ENCODE data around the gene SPPL2C. TPM values are rescaled to one million over a fixed set of nuclear protein-coding genes. Genes with fewer than 3 reads are reported as not detected.

Gene SPPL2C
- total RNA-seq, 1 experiment from 2014 or later: not detected

DNA sequence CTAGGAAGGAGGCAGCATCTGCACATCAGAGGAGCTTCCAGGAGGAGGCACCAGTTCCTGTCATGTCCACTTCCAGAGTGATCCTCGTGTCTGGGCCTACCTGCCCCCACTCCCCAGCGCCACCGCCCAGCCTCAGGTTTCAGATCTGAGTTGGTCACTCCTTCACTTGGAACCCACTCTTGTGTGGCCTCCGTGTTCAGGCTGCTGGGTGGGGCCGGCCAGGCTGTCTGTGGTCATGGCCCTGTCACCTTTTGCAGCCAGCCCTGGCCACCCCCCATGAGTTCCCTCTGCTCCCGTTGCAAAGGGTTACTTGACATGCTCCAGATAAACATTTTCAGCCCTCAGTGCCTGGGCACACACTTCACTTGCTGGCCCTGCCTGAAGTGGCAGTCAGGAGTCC is 26.6 kb upstream of the SPPL2C start:
- Histone ChIP-seq H3K4me3 (ENCODE audit: low read depth, low read length) (no peak overlapping the region), H3K4me1 (no peaks in the 10 kb centered on the region), H3K9me3 (no peaks in the 10 kb centered on the region), H3K36me3 (ENCODE audit: control insufficient read depth, insufficient read depth, low read length) (no peaks in the 10 kb centered on the region), H3K27me3 (replicated peaks; ENCODE audit: control insufficient read depth, insufficient read depth, low read length) (no peaks in the 10 kb centered on the region)
- no TSS peak for BruUV-seq (replicated peaks)
- no peak overlapping the region for H3K4me3 Mint-ChIP-seq (ENCODE audit: unreplicated experiment)
- TF ChIP-seq, protein P1, sequence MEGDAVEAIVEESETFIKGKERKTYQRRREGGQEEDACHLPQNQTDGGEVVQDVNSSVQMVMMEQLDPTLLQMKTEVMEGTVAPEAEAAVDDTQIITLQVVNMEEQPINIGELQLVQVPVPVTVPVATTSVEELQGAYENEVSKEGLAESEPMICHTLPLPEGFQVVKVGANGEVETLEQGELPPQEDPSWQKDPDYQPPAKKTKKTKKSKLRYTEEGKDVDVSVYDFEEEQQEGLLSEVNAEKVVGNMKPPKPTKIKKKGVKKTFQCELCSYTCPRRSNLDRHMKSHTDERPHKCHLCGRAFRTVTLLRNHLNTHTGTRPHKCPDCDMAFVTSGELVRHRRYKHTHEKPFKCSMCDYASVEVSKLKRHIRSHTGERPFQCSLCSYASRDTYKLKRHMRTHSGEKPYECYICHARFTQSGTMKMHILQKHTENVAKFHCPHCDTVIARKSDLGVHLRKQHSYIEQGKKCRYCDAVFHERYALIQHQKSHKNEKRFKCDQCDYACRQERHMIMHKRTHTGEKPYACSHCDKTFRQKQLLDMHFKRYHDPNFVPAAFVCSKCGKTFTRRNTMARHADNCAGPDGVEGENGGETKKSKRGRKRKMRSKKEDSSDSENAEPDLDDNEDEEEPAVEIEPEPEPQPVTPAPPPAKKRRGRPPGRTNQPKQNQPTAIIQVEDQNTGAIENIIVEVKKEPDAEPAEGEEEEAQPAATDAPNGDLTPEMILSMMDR (IDR thresholded peaks at IDR 0.05; ENCODE audit: insufficient read depth in 1 of 2, low read depth in 1 of 2, low read length in 1 of 2, severe bottlenecking in 1 of 2, unreplicated experiment in 1 of 2): no peak
- intact Hi-C loops (cut with micrococcal nuclease; ENCODE audit: unreplicated experiment): no loop called here
- peaks cover 9% of the 10 kb centered on the region for H3K4me1 Mint-ChIP-seq (ENCODE audit: low read depth, unreplicated experiment)
- H3K27ac Mint-ChIP-seq (ENCODE audit: unreplicated experiment): no peak overlapping the region
- H3K27me3 Mint-ChIP-seq (ENCODE audit: insufficient read depth, unreplicated experiment): peaks cover 7% of the 10 kb centered on the region
- no peaks in the 10 kb centered on the region for H3K36me3 Mint-ChIP-seq (ENCODE audit: insufficient read depth, unreplicated experiment)
- H3K9me3 Mint-ChIP-seq (ENCODE audit: unreplicated experiment): no peaks in the 10 kb centered on the region
- CTCF ChIA-PET: interaction anchor here (0.6 kb wide), 1 partner anchor 77 kb away, joined by 3 read pairs; the partner anchor contains the start of gene MAPT
- DNase-seq: no peak
- POLR2A ChIA-PET: no interaction called here

DNA sequence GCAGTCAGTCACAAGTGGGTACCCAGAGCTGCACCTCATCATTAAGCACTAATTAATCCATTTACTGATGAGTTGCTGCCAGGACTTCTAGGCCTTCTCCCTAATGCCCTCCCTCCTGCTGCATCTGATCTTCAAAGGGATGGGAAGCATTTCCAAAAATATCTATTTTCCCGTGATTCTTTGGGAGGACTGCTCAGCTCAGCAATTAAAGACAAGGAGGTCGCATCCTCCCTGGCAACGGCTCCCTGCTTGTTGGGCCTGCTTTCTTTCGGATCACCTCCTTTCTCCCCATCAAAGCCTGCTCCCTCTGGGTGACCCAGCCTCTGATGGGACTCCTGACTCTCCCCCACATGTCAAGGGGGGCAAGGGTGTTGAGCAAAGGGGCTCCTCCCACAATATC is 26.0 kb upstream of the SPPL2C start:
- Mint-ChIP-seq H3K36me3 (ENCODE audit: insufficient read depth, unreplicated experiment) (no peaks in the 10 kb centered on the region), H3K4me3 (ENCODE audit: unreplicated experiment) (no peak overlapping the region), H3K9me3 (ENCODE audit: unreplicated experiment) (no peaks in the 10 kb centered on the region), H3K4me1 (ENCODE audit: low read depth, unreplicated experiment) (peaks cover 9% of the 10 kb centered on the region), H3K27me3 (ENCODE audit: insufficient read depth, unreplicated experiment) (peaks cover 4% of the 10 kb centered on the region), H3K27ac (ENCODE audit: unreplicated experiment) (no peak overlapping the region)
- no peak for DNase-seq
- Histone ChIP-seq H3K4me3 (ENCODE audit: low read depth, low read length) (no peak overlapping the region), H3K36me3 (ENCODE audit: control insufficient read depth, insufficient read depth, low read length) (no peaks in the 10 kb centered on the region), H3K9me3 (no peaks in the 10 kb centered on the region), H3K27me3 (replicated peaks; ENCODE audit: control insufficient read depth, insufficient read depth, low read length) (no peaks in the 10 kb centered on the region), H3K4me1 (no peaks in the 10 kb centered on the region)
- TF ChIP-seq, protein P1 (IDR thresholded peaks at IDR 0.05; ENCODE audit: insufficient read depth in 1 of 2, low read depth in 1 of 2, low read length in 1 of 2, severe bottlenecking in 1 of 2, unreplicated experiment in 1 of 2): no peak
- ChIA-PET POLR2A (no interaction called here), CTCF (interaction anchor here (0.6 kb wide), 1 partner anchor 76 kb away, joined by 3 read pairs; the partner anchor contains the start of gene MAPT)
- intact Hi-C loops (cut with micrococcal nuclease; ENCODE audit: unreplicated experiment): no loop called here
- BruUV-seq (replicated peaks): no TSS peak

DNA sequence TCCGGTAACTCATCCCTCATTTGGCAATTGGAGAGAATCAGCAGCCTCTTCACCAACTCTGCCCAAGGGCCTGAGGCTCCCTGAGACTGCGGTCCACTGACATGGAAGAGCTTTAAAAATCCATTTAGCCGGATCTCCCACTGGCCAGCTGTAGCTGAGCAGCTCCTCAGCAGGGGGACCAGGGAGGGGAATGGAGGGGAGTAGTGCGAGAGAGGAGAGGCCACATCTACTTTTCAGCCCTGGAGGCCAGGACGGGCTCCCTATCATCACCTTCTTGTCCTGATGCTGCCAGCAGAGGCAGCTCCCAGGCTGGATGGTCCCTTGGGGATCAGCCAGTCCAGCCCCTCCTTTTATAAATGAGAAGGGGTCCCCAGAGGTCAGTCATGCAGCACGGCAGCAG is 25.0 kb upstream of the SPPL2C start:
- H3K9me3 ChIP-seq: no peaks in the 10 kb centered on the region
- intact Hi-C loops (cut with micrococcal nuclease; ENCODE audit: unreplicated experiment): no loop called here
- Mint-ChIP-seq H3K36me3 (ENCODE audit: insufficient read depth, unreplicated experiment) (no peaks in the 10 kb centered on the region), H3K27me3 (ENCODE audit: insufficient read depth, unreplicated experiment) (peaks cover 6% of the 10 kb centered on the region), H3K4me1 (ENCODE audit: low read depth, unreplicated experiment) (peaks cover 9% of the 10 kb centered on the region), H3K4me3 (ENCODE audit: unreplicated experiment) (no peak overlapping the region), H3K27ac (ENCODE audit: unreplicated experiment) (no peak overlapping the region), H3K9me3 (ENCODE audit: unreplicated experiment) (no peaks in the 10 kb centered on the region)
- TF ChIP-seq, protein P1 (IDR thresholded peaks at IDR 0.05; ENCODE audit: insufficient read depth in 1 of 2, low read depth in 1 of 2, low read length in 1 of 2, severe bottlenecking in 1 of 2, unreplicated experiment in 1 of 2): no peak
- H3K27me3 ChIP-seq (replicated peaks; ENCODE audit: control insufficient read depth, insufficient read depth, low read length): no peaks in the 10 kb centered on the region
- ChIA-PET CTCF (interaction anchor here (1.1 kb wide), 1 partner anchor 98 kb away, joined by 3 read pairs; no protein-coding TSS in a partner anchor), POLR2A (no interaction called here)
- H3K36me3 ChIP-seq (ENCODE audit: control insufficient read depth, insufficient read depth, low read length): no peaks in the 10 kb centered on the region
- BruUV-seq (replicated peaks): no TSS peak
- no peak for DNase-seq
- no peak overlapping the region for H3K4me3 ChIP-seq (ENCODE audit: low read depth, low read length)
- no peaks in the 10 kb centered on the region for H3K4me1 ChIP-seq

Measured in Caco-2 (cell line).